ENCODE data around the gene GP1BA.

- TF ChIP-seq CTCF (IDR thresholded peaks at IDR 0.05) (no peak), POLR2AphosphoS5 (IDR thresholded peaks at IDR 0.05) (no peak), POLR2A (IDR thresholded peaks at IDR 0.05) (no peak)
Measured at GRCh38 chr17:4938688-4939545, 6.8 kb downstream of the GP1BA start.

Measured in prostate gland (tissue), 2 donors.